Activated CD4-positive, alpha-beta memory T cell treated with anti-CD3 and anti-CD28 coated beads, Interleukin-2, amount 10 ng/mL, durations not matched to agents 7 days and 5 days (primary cell): Measurements from ENCODE around the gene REL. TPM values are rescaled to one million over a fixed set of nuclear protein-coding genes. Genes with fewer than 3 reads are reported as not detected.

Experiments used
- total RNA-seq, 2 experiments: library from RNA; stranded (reverse); gene quantifications; one replicate each; pipeline ENCODE4 v1.2.3, GENCODE V29; 2021

REL gene
- total RNA-seq, 2 experiments from 2014 or later: 22.9 to 24.0 TPM

Other genes starting within 250 kb of the REL start
- gene PAPOLG, start 125.3 kb upstream of the REL start, total RNA-seq: 10 to 100 TPM; 21.1 to 23.6 TPM
- gene PEX13, start 136.1 kb downstream of the REL start, total RNA-seq: 10 to 100 TPM; 20.3 to 20.6 TPM
- 1 to 10 TPM; 7.3 to 7.5 TPM for gene PUS10, start 136.7 kb downstream of the REL start, total RNA-seq
- 10 to 100 TPM in 1 of 2 experiments, 1 to 10 TPM in 1; 9.9 to 10.8 TPM for gene SANBR, start 184.3 kb downstream of the REL start, total RNA-seq